Calu3 (cell line): Measurements from ENCODE around the gene TPP2. TPM values are rescaled to one million over a fixed set of nuclear protein-coding genes. Genes with fewer than 3 reads are reported as not detected.

Source experiments
- BruUV-seq: library from RNA; stranded (reverse); fragments of 400-500 nt; replicated peaks from 2 replicates; lab custom pipeline; 2021; lab: Mats Ljungman, UMichigan
- CTCF ChIA-PET: fragments of 300-600 bp; sonication (Branson Sonifier 250); formaldehyde crosslinking; loops from one replicate; lab custom pipeline; 2022; ENCODE audit warnings: antibody characterized with exemption; lab: Charles Lee
- DNase-seq: peaks from one replicate; pipeline ENCODE4 v3.0.0; 2022
- H3K27ac Mint-ChIP-seq: one replicate; pipeline ENCODE4 v1.8.0; 2022; ENCODE audit warnings: mixed read lengths; ENCODE audit not compliant: unreplicated experiment
- H3K27me3 Mint-ChIP-seq: one replicate; pipeline ENCODE4 v1.8.0; 2022; ENCODE audit warnings: mixed read lengths; ENCODE audit not compliant: unreplicated experiment
- H3K36me3 Mint-ChIP-seq: one replicate; pipeline ENCODE4 v1.8.0; 2022; ENCODE audit warnings: mild to moderate bottlenecking, moderate library complexity, mixed read lengths; ENCODE audit not compliant: insufficient read depth, unreplicated experiment
- H3K4me1 Mint-ChIP-seq: one replicate; pipeline ENCODE4 v1.8.0; 2022; ENCODE audit warnings: mild to moderate bottlenecking, low read depth, mixed read lengths; ENCODE audit not compliant: unreplicated experiment
- H3K4me3 Mint-ChIP-seq: one replicate; pipeline ENCODE4 v1.8.0; 2022; ENCODE audit warnings: mild to moderate bottlenecking, low read depth, moderate library complexity, mixed read lengths; ENCODE audit not compliant: unreplicated experiment
- H3K9me3 Mint-ChIP-seq: one replicate; pipeline ENCODE4 v1.8.0; 2022; ENCODE audit warnings: low read depth, mixed read lengths; ENCODE audit not compliant: unreplicated experiment
- CTCF ChIP-seq: fragments of 200-600 bp; IDR thresholded peaks from one replicate; pipeline ENCODE4 v1.8.0; 2022; ENCODE audit warnings: antibody characterized with exemption; ENCODE audit not compliant: unreplicated experiment
- intact Hi-C: fragments of 100-400 bp; cut with micrococcal nuclease; formaldehyde crosslinking; loops from one replicate; pipeline ENCODE4 v1.10.0; 2022; ENCODE audit not compliant: unreplicated experiment
- total RNA-seq: library from RNA; stranded (reverse); gene quantifications from 2 replicates; pipeline ENCODE4 v1.2.3, GENCODE V29; 2022

Gene TPP2
- total RNA-seq, 1 experiment from 2014 or later = 17.3 TPM

DNA sequence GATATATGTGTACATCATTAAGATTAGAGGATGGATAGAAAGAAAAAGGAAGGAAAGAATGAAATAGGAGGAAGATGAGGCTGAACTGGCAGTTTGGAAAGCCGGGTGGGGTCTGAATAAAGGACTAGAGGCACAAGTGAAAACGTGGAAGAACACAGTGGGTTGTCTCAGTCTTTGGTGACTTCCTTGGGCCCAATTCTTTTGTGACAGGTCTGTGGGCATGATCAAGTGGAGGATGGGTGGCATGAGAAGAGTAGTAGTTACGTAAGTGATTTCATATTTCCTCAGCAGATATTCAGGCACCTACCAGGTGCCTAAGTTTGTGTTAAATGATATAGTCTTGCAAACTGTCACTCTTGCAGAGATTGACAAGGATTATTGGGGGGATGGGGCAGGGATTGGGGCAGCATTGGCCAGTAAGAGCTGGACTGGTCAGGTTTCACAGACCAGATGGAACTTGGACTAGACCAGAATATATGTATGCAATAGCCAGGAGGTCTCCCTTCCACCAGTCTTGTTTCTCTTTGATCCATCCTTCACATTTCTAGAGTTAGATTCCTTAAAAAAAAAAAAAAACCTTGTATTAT, 2.7 kb downstream of the TPP2 start:
- H3K36me3 Mint-ChIP-seq = peaks cover 29% of the 10 kb centered on the region
- H3K4me3 Mint-ChIP-seq = no peak overlapping the region
- no peak for DNase-seq
- H3K27ac Mint-ChIP-seq = no peak overlapping the region
- intact Hi-C loops = loop anchor here (5.0 kb wide), 1 partner anchor 248 kb away; the partner anchor contains the start of gene ERCC5
- TF ChIP-seq CTCF = no peak
- peaks cover 7% of the 10 kb centered on the region for H3K4me1 Mint-ChIP-seq
- CTCF ChIA-PET = no interaction called here
- BruUV-seq = no TSS peak
- H3K27me3 Mint-ChIP-seq = no peaks in the 10 kb centered on the region
- no peaks in the 10 kb centered on the region for H3K9me3 Mint-ChIP-seq

GRCh38 chr13:102606537-102607309, 9.9 kb downstream of the TPP2 start:
- H3K4me1 Mint-ChIP-seq = no peaks in the 10 kb centered on the region
- intact Hi-C loops = no loop called here
- H3K36me3 Mint-ChIP-seq = peaks cover 27% of the 10 kb centered on the region
- H3K27ac Mint-ChIP-seq = no peak overlapping the region
- CTCF ChIA-PET = no interaction called here
- TF ChIP-seq CTCF = no peak
- H3K9me3 Mint-ChIP-seq = no peaks in the 10 kb centered on the region
- no TSS peak for BruUV-seq
- no peak for DNase-seq
- H3K27me3 Mint-ChIP-seq = no peaks in the 10 kb centered on the region
- H3K4me3 Mint-ChIP-seq = no peak overlapping the region

DNA sequence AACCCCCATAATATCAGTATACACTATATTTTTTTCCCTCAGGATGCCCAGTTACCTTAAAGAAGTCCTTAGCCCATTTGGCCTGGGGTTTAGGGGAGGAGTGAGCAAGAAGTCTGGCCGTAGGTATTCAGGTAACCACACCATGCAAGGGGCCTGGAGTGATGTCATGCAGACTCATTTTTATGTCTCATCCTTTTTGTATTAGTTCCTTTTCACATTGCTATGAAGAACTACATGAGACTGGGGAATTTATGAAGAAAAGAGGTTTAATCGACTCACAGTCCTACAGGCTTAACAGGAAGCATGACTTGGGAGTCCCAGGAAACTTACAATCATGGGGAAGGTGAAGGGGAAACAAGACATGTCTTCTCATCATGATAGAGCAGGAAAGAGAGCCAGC, 12.2 kb downstream of the TPP2 start:
- Mint-ChIP-seq H3K4me1 (no peaks in the 10 kb centered on the region), H3K27ac (no peak overlapping the region), H3K27me3 (no peaks in the 10 kb centered on the region), H3K4me3 (no peak overlapping the region), H3K9me3 (no peaks in the 10 kb centered on the region), H3K36me3 (peaks cover 22% of the 10 kb centered on the region)
- CTCF ChIA-PET = no interaction called here
- BruUV-seq = no TSS peak
- no peak for TF ChIP-seq CTCF
- no peak for DNase-seq
- intact Hi-C loops = no loop called here

DNA sequence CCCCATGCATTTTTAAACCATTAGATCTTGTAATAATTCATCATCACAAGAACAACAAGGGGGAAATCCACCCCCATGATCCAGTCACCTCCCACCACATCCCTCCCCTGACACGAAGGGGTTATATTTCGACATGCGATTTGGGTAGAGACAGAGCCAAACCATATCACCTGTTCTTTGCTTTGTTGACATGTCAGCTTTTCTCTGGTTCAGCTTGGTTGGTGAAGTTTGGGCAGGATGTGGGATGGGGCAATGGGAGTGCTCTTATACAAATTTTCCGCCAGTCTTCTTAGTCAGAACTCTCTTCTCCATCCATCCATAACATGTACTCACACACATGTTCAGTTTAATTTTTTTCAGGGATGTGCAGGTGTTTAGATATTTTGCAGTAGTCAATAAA, 12.9 kb downstream of the TPP2 start:
- intact Hi-C loops = no loop called here
- TF ChIP-seq CTCF = no peak
- BruUV-seq = no TSS peak
- Mint-ChIP-seq H3K4me1 (no peaks in the 10 kb centered on the region), H3K9me3 (no peaks in the 10 kb centered on the region), H3K27me3 (no peaks in the 10 kb centered on the region), H3K36me3 (peaks cover 22% of the 10 kb centered on the region), H3K4me3 (no peak overlapping the region), H3K27ac (no peak overlapping the region)
- CTCF ChIA-PET = no interaction called here
- DNase-seq = no peak
